Stimulated activated CD8-positive, alpha-beta memory T cell treated with anti-CD3 and anti-CD28 coated beads, Interleukin-2, amount 100 ng/mL, for 1 hour (primary cell): Measurements from ENCODE around the gene NMT2.
A peak's percentile ranks its signal among the peaks of the same experiment; 100 is the strongest.

Experiments used
- DNase-seq, 2 donors: peaks; one replicate each; pipeline ENCODE4 v3.0.0-alpha.2; 2020; ENCODE audit warnings: low read depth in 2 of 2

Gene NMT2

DNA sequence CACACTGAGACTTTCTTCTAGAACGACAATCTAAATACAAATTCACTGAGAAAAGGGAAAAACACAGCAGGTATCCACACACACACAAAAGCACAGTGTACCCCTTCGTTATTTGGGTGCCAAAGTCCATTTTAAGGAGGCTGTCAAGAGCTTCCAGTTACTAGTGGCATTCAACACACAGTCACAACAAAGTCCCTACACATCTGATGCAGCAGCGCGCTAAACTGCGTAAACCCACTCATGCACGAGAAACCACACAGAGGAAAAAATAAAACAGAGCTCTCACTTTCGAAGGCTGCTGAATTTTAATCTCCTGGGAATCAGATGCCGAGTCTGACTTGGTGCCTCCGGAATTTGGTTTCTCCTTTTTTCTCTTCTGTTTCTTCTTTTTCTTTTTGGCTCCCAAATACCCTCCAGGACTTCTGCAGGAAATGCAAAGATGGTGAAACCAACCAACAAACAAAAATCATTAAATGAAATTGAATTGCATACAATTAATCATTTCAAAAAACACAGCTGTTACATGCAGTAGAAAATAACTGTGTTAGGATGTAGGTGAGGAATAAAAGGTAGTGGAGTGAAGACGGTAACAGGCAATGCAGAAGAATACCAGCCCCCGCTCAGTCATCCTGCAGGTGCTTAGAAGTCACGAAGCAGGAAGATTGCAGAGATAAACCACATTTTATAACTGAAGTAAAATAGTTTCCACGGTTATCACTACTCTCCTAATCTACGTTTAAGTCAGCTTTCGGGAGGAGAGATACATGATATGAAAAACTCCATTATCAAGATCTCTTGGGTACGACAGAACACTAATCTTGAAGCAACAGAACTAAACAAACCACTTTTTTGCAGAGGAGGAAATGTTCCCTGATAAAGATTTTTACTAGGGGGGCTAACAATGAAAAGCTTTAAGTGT, 27.1 kb downstream of the NMT2 start:
- no peak for DNase-seq

DNA sequence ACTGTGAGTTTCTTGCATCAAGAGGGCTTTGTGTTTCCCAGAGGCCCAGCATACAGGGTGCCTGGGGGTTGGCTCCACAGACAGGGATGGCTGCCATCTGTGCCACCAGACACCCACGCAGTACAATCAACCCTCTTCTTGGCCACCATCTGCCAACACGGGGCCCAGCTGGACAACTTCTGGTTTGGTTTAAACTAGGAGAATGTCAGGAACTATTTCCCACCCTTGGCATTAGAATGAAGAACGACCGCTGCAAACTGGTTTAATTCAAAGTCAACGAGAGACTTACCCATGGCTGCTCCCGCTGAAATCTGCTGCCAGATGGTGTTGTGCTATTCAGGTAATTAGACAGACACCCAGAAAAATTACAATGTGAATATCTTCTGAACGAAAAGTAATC, 27.8 kb downstream of the NMT2 start:
- no peak for DNase-seq

DNA sequence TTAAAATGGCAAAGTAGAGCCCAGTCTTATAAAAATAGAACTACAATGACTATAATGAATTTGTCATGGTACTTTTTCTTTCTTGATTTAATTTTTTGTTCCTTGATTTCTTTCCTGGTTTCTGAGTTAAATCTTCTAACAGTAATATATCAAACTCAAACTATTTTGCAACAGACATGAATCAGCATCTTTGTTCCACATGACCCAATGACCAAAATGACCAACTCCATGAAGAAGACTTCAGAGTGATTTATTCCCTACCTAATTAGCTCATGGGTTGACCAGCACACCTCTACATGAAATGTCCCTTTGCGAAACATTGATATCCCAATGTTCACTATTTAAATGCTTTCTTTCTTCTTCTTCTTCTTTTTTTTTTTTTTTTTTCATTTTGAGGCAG, 30.9 kb downstream of the NMT2 start:
- no peak for DNase-seq

DNA sequence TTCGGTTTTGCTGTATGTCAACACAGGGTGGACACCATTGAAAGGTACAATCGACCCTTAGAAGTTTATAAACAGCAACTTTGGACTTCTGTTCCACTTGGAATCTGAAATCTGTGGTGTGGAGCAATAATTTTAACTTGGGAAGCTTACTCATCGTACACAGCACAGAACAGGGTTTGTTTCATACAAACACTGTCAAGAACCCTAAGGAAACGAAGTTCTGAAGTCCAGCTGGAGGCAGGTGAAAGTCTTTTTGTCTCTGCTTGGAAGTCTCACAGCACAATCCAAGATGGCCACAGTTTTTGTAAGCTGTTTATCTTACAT, 31.5 kb downstream of the NMT2 start:
- DNase-seq: no peak

DNA sequence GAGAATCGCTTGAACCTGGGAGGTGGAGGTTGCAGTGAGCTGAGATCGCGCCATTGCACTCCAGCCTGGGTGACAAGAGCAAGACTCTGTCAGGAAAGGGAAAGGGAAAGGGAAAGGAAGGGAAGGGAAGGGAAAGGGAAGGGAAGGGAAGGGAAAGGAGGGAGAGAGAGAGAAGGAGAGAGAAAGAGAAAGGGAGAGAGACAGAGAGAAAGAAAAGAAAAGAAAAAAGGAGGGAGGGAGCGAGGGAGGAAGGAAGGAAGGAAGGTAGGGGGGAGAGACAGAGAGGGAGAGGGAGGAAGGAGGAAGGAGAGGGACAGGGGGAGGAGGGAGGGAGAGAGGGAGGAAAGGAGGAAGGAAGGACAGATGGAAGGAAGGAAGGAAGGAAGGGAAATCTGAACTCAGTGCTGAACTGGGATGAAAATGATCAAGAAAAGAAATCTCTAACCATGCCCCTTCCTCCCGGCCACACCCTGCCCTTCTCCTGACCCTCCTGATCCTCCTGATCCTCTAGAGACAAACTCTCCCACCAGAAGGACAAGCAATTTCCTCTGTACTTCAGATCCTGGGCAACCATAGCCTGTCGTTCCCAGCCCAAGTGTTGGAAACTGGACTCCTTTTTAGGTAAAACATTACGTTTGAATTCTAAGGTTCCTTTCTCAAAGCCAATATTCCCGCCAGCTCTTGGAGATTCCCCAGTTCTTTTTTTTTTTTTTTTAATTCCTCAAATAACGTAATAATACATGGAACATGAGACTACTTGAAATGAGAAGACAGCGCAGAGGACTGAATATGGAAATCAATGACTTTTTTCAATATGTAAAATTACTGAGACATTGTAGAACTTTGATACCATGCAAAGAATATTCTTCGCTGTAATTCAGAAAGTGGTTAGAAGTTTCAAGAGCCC, 32.1 kb downstream of the NMT2 start:
- no peak for DNase-seq

DNA sequence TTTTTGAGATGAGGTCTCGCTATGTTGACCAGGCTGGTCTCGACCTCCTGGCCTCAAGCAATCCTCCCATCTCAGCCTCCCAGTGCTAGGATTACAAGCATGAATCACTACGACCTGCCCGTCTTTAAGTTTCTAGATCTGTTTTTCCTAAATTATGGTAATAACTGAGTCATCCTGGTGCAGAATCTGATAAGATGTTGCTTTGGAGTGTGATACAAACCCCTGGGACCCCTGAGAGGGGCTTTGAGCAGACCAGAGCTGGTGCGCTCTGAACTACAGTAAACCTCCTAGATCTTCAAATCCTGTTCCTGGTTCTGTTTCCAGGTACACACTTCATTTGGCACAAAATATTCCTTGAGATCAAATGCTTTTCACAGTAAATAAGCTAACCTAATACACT, 37.2 kb downstream of the NMT2 start:
- DNase-seq: no peak

DNA sequence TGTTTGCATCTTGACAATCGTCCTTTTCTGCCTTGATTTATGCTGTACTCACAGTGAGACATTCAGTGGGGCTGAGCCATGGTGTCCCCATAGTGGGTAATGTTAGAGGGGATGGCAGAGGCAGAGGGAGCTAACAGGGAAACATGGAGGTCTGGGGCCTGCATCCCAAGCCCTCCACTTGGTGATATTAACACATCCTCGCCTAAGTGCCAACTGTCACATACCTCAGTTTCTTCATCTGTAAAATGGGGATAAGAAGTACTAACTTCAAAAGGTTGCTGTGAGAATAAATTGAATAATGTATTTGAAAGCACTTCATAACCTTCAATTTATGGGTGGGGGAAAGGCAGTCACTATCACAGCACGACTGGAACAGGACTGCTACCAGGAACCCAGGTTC, 43.6 kb downstream of the NMT2 start:
- DNase-seq: no peak

DNA sequence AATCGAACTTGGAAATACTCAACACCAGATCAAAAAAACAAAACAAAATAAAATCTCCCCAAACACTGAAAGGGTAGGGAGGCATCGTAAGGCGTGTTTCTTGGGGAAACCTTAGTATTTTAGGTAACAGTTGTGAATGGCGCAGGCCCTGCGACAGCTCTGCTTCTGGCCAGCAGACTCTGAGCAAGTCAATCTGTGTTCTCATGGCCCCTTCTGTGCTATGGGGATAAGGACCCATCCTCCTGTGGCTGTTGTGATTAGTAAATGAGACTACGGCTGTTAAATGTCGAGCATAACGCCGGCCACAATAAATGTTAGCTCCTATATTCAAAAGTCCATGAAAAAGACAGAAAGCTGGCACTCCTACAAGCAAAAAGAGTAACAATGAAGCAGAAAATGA, 44.3 kb downstream of the NMT2 start:
- no peak for DNase-seq

DNA sequence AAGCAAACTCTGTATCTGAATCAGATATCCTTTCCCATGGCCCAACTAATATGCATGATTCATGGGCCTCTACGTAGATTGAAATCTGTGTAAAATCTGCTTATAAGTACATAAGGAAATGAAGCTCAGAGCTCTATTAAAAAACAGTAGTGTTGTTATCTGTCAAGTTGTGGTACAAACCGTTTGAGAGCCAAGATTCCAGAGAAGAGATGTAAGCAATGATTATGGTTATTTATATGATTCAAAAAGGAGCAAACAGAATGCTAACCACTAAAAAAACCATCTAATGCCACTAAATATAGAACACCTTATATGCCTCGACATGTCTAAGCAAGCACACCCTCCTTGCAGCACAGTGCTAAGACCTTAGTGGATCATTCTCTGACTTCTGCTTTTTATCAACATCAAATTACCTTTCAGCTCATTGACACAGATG, 44.7 kb downstream of the NMT2 start:
- no peak for DNase-seq

DNA sequence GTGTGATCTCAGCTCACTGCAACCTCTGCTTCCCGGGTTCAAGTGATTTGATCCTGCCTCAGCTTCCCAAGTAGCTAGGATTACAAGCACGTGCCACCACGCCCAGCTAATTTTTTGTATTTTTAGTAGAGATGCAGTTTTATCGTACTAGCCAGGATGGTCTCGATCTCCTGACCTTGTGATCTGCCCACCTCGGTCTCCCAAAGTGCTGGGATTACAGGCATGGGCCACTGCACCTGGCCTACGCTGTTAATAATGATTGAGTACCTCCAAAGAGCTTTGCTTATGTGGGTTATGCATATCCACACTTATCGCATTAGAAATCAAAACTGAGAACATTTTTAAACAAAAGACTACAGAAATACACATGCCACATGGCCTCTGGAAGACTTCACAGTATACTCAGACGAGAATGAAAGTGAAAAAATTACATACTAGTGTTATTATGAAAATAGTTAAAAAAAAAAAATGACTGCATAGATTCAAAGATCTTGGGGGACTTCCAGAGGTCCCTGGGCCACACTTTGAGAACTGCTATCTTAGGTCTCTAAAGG, 45.9 kb downstream of the NMT2 start:
- no peak for DNase-seq

DNA sequence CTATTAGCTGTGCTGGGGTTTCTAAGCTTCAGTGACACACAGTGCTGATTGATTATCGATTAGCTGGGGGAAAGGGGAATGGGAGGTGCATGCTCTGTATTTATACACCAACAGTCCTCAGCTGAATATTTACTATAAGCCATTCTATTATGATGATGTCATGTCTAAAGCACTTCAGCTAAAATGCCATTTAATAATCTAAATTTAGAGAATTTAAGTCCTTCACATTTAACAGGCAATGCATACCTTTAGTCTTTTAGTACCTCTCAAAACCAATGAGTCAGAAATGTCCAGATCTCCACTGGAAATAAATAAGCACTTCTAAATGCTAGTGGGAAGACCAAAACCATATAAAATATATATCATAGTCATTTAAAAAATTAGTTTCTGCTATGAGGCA, 46.8 kb downstream of the NMT2 start:
- no peak for DNase-seq

DNA sequence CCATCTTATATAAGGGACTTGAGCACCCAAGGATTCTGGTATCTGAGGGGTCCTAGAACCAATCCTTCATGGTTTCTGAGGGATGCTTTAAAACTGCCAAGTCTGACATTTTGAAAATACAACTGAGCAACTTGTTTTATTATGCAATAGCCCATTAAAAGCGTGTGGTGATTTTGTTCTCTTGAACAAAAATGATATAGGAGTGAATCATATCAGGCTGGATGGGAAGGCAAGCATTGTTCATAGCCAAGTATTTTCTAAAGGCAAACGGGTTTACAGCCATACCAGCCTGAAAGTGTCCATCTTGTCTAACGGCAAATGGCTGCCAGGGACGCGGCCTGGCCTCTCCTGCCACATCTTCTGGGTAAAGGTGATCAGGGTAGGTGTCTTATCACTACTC, 48.0 kb downstream of the NMT2 start:
- no peak for DNase-seq

DNA sequence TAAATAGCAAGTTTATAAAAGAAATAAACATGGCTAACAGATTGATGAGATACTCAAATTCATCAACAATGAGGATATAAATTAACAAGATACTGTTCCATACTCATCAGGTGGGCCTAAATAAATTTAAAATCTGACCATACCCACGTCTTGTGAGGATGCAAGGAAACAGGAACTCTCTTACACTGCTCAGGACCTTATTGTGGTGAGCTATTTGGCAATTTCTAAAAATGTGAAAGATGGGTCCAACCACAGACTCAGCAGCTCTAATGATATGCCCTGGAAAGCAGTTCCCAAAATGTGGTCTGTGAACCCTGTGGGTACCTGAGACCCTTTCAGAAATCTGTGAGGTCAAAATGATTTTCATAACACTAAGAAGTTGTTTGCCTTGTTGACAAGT, 49.9 kb downstream of the NMT2 start:
- no peak for DNase-seq

DNA sequence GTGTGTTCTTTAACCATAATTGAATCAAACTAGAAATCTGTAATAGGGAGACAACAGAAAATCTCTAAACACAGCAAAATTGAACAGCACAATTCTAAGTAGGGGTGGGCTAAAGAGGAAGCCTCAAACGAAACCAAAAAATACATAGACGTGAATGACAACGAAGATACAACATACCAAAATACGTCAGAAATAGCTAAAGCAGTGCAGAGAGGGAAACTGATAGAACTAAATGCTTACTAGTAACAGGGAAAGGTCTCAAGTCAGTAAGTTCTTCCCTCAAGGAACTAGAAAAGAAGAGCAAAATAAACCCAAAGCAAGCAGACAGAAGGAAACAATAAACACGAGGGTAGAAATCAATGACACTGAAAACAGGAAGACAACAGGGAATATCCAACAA, 52.3 kb downstream of the NMT2 start:
- no peak for DNase-seq

DNA sequence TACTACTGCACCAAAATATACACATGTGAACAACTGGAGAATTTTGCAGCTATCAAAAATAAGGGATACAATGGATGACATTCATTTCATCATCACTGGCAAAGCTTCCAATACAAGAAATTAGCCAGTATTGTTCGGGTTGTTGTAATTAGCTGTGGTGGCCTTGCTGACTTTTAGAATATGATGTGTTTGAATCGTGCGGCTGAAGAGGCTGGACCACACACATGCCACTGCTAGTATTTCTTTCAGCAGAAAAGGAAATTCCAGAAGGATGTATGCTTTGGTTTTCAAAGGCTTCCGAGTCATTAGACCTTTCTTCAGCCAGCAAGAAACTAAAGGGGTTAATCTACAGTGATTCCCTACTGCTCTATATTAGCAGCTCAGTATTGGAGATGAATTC, 54.7 kb downstream of the NMT2 start:
- no peak for DNase-seq

DNA sequence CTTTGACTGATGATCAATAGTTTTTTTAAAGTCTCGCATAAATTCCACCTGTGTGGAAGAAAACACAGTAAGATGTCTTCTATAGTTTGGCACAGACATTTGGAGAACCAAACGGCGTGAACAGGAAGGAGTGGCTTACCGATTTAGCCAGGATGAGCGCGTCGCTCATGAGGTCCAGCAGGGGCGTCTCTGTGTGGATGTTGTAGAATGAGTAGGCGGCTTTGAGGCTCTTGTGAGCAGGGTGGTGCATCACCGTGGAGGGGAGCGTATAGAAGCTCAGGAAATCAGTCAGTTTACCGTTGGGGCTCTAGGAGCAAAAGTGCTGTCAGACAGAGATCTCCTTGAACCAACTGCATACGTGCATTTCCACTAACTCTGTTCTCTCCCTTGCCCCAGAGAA, 55.8 kb downstream of the NMT2 start:
- no peak for DNase-seq

DNA sequence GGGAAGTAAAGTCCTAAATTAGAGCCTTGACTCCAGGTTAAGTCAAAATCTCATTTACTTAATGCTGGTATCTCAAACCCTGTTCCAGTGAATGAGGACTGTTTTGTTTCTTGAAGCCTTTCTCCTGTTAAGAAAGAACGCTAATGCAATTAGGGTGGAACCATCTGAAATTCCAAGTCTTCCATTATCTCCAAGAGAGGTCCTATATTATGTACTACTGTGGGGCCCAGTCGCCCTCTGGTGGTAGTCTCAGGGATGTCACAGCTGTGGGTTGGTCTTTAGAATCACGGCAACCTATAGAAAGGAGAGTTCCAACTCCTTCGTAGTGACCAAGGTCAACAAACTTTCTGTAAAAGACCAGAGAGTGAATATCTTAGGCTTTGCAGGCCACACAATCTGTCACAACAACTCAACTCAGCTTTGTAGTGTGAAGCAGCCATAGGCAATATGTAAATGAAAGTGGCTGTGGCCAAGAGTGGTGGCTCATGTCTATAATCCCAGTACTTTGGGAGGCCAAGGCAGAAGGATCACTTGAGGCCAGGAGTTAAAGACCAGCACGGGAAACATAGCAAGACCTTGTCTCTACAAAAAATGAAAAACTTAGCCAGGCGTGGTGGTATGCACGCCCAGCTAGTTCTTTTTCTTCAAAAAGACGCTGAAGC, 62.0 kb downstream of the NMT2 start:
- peak; percentile 34 to 47 for DNase-seq

DNA sequence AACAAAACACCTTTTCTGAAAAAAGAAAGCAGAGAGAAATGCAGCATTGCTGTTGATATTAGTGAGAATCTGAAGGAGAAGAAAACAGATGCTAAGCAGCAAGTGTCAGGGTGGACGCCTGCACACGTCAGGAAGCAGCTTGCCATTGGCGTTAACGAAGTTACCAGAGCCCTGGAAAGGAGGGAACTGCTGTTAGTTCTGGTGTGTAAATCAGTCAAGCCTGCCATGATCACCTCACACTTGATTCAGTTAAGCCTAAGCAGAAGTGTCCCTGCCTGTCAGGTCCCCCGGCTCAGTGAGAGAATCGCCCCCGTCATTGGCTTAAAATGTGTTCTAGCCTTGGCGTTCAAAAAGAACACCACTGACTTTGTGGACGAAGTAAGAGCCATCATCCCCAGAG, 65.0 kb downstream of the NMT2 start:
- no peak for DNase-seq

DNA sequence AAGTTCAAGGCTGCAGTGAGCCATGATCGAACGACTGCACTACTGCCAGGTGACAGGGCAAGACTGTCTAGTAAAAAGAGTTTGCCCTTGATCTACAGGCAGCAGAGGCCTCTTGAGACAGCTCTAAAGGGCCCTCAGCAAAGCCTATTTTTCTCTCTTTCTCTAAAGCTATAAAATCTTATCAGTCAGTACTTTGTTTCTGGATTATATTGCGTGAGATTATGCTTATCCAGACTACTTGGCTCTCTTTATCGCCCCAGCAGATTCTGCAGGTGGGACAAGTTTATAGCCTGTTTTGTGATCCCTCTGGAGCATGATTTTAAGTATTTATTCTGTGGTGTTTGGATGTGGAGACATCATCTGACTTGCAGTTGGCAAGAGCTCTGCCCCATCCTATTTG, 68.6 kb downstream of the NMT2 start:
- DNase-seq: no peak

DNA sequence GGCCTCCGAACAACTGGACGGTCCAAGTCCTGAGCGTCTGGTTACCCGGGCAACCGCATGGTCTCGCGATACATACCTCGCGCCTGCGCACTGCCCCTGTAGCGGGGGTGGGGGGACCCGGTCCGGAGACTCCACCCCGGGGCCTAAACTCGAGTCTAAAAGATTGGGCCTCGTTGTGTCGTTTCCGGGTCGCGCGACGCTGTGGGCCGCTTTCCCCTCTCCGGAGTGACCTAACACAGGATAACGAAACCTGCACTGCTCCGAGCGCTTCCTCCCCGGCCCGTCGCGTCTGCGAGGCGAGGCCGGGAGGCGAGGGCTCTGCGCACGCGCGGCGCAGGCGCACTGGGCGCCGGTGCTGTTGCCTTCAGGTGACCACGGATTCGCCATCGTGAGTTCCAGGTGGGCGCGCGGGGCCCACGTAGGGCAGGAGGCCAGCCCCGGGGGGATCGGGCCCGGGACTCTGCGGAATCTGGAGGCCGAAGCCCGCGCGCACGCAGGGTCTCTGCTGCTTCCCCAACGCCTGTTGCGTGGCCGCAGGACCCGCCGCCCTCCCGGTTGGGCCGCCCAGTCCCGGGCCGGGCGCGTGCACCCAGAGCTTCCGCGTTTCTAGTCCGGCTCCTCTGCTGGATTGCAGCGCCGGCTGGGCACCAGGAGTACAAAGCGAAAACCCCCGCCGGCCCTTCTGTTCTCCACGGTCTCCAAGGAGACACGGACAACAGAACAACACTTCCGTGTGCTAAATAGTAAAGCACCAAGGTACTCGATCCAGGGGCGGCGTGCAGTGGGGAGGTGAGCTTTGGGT, 71.3 kb downstream of the NMT2 start, which contains the start of gene RPP38:
Gene RPP38, plus strand, starts transcription at position 345 of the 802 bp plus-strand sequence. CDS start 5,960 bp downstream, outside the sequence.
- DNase-seq: peak; percentile 88 to 93

DNA sequence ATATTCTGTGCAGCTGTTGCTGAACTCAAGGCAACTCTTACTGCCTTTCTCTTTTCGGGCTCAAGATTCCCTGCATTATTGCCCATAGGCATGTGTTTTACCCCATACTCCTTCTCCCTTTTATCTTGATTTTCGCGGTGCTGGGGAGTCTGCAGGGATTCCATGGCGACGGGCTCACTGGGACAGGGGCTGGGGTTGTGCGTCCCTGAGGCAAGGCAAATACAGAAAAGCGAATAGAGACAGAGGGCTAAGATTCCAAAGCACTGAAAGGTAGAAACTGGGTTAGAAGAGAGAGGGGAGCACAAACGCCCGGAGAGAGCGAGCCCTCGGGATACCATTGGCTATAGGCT, 71.9 kb downstream of the NMT2 start:
- no peak for DNase-seq
